Glomerular endothelial cell (primary cell): Measurements from ENCODE around the gene AGXT2. TPM values are rescaled to one million over a fixed set of nuclear protein-coding genes. Genes with fewer than 3 reads are reported as not detected.

ENCODE experiments used
- DNase-seq: peaks from one replicate; pipeline ENCODE4 v3.0.0-alpha.2; 2011; ENCODE audit warnings: low read depth, low spot score; ENCODE audit errors: extremely low read depth
- total RNA-seq: library from RNA; depleted of rRNA; stranded (reverse); fragments of >200 nt; gene quantifications from 2 replicates; pipeline ENCODE4 v1.2.3, GENCODE V29; 2015

AGXT2 gene, protein sequence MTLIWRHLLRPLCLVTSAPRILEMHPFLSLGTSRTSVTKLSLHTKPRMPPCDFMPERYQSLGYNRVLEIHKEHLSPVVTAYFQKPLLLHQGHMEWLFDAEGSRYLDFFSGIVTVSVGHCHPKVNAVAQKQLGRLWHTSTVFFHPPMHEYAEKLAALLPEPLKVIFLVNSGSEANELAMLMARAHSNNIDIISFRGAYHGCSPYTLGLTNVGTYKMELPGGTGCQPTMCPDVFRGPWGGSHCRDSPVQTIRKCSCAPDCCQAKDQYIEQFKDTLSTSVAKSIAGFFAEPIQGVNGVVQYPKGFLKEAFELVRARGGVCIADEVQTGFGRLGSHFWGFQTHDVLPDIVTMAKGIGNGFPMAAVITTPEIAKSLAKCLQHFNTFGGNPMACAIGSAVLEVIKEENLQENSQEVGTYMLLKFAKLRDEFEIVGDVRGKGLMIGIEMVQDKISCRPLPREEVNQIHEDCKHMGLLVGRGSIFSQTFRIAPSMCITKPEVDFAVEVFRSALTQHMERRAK
- not detected in 2 replicates for total RNA-seq

DNA sequence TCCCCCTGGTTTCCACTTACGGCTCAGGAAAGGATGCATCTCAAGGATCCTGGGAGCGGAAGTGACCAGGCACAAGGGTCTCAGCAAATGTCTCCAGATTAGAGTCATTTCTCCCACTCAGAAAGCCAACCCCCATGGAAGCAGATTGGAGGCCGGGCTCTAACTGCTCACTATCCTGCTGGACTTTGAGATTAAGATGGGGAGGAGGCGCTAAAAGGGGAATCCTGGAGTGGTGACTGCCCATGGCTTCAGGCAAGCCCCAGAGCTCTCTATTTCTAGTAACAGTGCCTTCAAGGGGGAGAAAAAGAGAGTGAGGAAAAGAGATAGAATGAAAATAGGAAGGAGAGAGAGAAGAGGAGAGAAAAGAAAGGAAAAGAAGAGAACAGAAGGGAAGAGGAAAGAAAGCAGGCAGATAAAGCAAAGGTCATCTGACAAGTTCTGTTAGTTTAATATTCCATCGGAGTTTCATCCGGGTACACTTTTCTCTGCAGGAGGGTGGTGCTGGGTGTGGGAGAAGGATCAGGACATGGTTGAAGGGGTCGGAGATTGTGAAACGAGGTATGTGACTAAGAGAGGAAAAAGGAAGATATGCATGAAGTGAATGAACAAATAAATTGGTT lies at the start of gene AGXT2:
Gene AGXT2 (minus strand): TSS at position 165 of the 620 bp plus-strand sequence. CDS start 57 bp downstream, at position 108.
- no peak for DNase-seq

- no peak for DNase-seq
These were observed 49.2 kb upstream of the AGXT2 start for GRCh38 chr5:35096932-35097331.

DNA sequence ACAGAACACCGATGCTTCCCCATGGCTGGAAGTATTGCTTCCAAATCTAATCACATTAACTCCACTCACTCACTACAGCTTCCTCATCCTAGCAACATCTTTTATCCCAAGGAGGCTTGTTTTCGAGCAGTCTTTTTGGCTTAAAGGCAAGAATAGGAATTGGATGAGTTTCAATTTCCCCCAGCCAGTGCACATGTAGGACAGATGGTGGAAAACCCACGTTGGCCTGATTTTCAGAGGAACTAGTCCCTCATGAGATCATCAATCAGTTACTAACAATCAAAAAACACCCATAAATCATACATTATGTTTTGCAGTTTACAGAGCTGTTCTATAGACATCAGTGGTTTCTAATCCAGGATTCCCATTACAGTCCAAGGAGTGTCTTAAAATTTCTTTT lies 48.5 kb upstream of the AGXT2 start:
- DNase-seq = no peak

DNA sequence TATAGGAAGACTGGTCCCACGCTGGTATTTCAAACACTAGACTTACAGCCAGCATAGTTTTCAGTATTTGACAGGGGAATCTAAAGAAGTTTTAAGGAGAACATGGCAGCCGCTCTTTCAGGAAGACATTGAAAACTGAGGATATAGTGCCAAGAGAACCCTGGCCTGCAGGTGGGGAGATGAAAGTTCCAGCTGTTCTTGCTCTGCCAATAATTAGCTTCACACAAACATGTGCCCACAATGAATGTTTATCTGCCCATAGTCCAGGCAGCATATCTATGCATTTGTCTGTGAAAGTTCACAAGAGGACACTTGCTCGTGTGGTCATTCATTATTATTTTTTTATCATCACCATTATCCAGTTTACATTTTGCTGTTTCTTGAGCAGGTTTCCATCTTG lies 47.6 kb upstream of the AGXT2 start:
- DNase-seq = no peak

DNA sequence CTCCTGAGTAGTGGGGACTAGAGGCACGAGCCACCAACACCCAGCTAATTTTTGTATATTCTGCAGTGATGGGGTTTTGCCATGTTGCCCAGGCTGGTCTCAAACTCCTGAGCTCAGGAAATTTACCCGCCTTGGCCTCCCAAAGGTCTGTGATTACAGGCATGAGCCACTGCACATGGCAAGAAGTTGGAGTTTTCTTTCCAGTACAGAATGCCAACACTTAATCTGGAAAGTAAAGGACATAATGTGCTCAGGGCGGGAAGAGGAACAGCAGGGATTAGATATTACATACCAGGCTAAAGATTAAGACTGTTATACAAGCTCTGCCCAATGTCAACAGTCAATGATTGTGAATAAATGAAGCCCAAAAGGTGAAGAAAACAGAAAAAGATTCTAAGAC lies 47.2 kb upstream of the AGXT2 start:
- no peak for DNase-seq

- no peak for DNase-seq
These were observed 45.0 kb upstream of the AGXT2 start for GRCh38 chr5:35092703-35093102.

DNA sequence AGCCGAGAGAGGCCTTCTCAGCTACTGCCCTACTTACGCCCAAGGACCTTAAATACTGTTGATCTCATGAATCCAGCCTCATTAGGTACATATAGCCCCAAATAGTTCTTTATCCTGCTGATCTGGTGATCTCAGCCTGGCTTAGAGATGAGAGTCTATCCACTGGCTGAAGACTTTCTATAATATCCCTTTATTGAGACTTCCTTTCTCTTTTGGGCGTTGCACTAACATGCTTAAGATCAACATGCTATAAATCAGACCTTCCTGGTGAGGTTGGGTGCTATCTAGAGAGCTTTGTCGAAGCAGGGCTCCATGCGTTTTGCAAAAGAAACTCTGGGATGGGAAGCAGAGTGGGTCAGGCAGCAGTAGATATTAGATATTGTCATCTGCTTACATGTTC lies 44.0 kb upstream of the AGXT2 start:
- DNase-seq = no peak

DNA sequence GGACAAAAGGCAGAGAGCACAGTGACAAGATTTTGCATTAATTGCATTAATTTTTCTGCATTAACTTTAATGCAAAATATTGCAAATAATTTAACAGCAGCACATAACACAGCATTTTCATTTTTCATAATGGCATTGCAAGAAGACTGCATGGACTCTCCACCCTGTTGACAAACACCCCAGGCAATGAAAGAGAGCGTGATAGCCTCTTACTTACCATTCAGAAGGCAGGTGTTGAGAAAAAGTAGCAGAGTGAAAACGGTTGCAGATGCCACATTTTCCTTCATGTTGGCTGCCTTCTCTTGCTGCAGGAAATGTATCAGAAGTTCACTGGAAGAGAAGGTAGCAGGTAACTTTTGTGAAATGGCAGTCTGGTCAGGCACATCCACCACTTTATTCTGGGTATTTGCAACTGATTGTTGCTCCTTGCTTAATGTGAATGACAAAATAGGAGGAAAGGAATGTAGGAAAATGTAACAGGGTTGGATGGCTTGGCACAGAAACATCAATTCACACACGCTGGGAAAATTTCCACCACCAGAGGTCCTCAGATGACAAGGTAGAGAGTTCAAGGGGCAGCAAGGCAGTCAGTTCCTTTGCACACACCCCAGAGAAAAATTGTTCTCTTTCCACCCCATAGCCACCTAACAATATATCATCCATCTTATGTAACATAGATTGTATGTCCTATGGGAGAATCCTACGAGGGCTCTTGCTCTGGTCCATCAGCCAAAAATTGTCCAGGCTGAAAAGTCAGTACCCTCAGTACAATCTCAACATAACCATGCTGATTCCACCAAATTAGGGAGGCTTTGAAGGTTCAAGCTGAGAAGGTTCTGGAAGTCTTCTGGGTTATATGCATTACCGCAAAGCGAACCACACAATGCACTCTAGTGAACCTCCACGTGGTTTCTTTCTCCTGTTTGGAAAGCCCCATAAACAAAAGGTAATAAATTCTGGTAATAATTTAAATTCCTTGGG lies 41.9 kb upstream of the AGXT2 start:
- DNase-seq = no peak

DNA sequence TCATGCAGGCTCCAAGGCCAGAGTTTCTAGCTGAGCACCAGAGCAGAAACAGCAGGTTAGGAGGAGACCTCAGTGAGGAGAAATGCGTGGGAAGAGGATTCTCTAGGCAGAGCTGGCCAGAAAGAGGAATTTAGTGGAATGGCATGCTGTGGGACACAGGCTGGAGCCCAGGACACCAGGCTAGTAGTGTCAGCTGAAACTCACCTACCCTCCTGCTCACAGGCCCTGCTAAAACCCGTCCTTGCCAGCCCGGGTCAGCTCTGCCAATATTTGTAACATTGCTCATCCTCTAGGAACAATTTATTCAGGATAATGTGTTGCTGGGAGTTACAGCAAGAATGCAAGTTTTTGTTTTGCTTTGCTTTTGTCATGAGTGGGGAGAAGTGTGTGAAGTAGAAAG lies 40.2 kb upstream of the AGXT2 start:
- no peak for DNase-seq

DNA sequence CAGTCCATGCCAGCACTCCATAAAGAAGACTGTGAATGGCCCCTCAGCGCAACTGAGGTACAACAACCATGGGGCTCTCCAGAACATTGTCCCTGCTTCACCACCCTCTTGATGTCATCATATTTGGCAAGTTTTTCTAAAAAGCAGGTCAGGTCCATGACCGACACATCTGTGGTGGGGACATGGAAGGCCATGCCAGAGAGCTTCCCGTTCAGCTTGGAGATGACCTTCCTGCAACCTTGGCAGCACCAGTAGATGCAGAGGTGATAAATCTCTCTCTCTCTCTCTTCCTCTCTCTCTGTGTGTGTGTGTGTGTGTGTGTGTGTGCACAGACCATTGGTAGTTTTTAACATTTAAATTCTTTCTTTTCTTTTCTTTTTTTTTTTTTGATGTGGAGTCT lies 35.4 kb upstream of the AGXT2 start:
- DNase-seq = no peak

DNA sequence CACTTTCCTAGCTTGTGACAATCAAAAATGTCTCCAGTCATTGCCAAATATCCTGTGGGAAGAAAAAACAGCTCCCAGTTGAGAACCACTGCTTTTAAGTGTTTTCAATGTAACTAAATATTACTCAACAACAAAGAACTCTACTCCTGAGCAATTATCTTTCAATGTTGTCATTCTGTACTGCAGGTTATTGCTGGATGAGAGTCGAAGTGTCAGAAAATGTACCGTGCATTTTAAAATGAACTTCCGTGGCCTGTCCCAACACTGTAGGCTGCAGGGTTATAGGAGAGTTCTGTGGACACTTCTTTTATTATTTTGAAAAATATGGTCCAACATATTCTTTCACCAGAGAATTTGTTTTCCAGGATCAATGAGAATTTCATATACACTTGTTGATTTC lies 34.8 kb upstream of the AGXT2 start:
- DNase-seq = no peak

DNA sequence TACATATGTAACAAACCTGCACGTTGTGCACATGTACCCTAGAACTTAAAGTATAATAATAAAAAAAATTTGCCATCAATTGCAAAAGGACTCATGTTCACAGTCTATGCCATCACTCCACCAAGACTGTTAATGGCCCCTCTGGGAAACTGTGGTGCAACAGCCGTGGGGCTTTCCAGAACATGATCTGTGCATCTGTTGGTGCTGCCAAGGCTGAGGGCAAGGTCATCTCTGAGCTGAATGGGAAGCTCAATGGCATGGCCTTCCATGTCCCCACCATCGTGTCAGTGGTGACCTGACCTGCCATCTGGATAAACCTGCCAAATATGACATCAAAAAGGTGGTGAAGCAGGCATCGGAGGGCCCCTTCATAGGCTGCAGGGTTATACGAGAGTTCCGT lies 33.4 kb upstream of the AGXT2 start:
- DNase-seq = no peak

DNA sequence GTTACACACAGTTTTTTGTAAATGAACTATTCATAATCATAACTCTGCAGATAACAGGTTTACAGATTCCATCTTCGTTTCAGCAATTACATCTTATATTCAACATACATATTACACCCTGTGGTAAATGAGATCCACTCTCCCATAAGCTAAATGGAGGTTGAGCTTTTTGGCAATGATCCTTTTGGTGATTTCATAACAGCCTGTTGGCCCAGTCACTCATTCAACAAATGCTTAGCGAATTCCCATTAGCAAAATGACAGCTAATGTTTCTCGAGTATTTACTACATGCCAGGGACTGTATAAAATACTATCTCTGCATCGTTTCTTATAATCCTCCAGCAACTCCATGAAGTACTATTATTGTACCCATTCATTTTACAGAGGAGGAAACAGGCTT lies 25.4 kb upstream of the AGXT2 start:
- DNase-seq = no peak

DNA sequence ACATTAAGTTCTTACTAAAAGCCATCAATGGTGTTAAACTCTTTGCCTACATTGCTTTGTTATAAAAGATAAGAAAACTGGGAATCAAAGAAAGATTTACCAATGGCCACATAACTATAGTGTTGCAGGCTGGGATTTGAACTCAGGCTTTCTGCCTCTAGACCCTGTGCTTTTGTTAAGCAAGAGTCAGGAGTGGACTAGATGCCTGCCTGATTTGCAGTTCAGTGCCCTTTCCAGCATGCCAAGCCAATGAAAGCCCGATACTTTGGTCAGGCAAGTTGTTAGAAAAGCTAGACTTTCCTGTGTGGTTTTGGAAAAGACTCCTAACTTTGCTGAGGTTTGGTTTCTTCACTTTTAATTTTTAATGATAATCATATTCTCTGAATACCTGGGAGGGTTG lies 21.4 kb upstream of the AGXT2 start:
- no peak for DNase-seq

- no peak for DNase-seq
These were observed 20.2 kb upstream of the AGXT2 start for GRCh38 chr5:35067985-35068384.

DNA sequence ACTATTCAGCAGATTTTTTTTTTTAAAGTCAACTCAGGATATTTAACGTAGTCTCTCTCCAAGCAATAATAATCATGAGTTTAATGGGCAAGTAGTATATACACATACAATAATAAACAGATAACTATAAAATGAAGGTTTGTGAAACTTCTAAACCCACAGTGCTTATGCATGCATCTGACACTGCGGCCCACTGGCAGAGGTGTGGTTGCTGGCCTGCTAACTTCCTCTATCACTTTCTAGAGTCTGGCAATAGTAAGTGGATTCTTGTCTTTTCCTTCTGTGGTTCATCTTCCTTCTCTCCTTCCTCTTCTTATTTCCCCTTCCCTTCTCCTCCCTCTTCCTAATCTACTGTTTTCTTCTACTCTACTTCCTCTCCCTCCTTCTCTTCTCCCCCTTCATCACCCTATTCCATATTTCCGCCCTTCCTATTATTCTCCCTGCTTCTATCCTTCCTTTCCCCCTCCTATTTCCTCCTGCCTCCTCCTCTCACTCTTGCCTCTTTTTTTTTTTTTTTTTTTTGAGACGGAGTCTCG lies 18.6 kb upstream of the AGXT2 start:
- no peak for DNase-seq

- DNase-seq = no peak
These were observed 15.7 kb upstream of the AGXT2 start for GRCh38 chr5:35063414-35063813.

DNA sequence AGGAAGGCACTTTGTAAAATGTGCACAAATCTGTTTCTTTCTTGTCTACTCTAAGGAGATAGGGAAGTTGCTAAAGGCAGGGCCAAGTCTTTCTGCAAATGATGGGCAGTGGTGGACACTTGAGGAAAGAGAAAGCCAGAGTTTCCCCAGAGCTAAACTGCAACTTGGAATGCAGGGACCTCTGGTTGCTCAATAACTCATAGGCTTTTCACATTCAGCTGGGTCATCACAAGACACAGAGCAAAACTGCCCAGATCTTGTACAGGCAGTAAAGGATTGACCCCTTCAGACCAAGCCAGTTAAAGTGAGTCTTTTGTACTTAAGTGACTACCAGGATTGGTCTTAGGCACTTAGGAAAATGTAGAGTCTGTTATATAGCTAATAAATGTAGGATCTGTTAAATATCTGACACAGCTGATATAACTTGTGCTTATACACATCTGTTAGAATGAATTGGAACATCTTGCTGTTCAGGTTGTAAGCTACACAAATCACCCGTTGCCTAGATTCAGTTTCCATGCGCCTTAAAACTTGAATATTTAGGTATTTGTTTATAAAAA lies 13.5 kb upstream of the AGXT2 start:
- no peak for DNase-seq

GRCh38 chr5:35060236-35060635 lies 12.5 kb upstream of the AGXT2 start:
- no peak for DNase-seq

DNA sequence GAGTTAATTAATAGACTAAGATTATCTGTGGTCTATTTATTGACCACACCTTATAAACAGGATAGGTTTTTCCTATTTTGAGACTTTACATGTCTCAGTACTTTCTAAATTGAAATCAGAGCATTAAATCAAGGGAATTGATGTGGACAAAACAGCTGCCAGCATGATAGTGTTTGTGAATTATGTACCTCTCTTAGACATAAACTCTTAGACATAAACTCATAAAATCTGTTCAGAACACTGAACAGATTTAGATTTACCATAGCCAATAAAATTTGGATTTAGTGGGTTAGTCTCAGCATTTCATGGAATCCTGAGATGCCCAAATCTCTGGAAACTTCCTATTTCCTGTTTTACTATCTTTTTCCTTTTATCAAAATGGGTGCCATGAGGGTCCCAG lies 11.5 kb upstream of the AGXT2 start:
- no peak for DNase-seq
